Measurements from ENCODE around the gene VPS13D. TPM values are rescaled to one million over a fixed set of nuclear protein-coding genes. Genes with fewer than 3 reads are reported as not detected.

VPS13D gene
- total and polyA plus RNA-seq, 10 of the 15 experiments (the other 5 are each of a cell fraction or from before 2014, with no cell fraction given), result 1.4 to 16.9 (median 8.5) TPM

DNA sequence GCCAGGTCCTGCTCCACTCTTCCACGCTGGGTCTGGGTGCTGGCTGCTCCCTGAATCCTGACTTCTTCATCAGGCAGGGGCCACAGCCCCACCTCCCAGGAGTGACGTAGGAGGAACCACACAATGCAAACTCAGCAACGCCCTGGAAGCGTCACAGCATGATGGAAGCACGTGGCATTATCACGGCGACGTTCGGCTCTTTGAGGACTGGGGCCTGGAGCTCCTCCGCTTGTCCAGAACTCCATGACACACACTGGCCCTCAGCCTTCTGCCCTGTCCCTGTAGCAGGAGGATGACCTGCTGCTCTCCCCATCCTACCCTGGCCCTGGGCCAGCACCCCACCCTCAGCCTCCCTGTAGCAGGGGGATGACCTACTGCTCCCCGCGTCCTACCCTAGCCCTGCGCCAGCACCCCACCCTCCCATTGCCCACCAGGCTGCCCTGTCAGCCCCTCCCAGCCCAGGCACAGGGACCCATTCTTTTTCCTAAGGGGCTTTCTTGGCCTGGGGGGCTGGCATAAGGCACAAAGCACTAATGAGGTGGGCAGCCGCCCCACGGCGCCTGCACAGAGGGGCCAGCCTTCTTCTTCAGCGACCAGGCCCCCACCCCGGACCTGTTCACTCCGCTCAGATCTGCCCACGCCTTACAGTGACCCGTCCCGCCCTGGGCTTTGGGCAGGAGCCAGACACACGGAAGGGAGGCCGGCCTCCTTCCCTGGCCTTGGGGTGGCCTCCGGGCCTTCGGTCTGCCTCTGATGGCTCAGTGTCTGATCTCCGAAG lies 322.5 kb downstream of the VPS13D start:
- H3K79me2 ChIP-seq (ENCODE audit: control insufficient read depth, insufficient read depth, low read length), result no peaks in the 10 kb centered on the region
- no peak for FAIRE-seq
- no TSS peak for BruUV-seq (replicated peaks)
- DNase-seq (ENCODE audit: low read depth, low spot score), result no peak
- ATAC-seq, result no peak
- H3K4me2 ChIP-seq (ENCODE audit: control insufficient read depth, insufficient read depth), result no peak overlapping the region
- intact Hi-C loops (cut with micrococcal nuclease; ENCODE audit: unreplicated experiment), result no loop called here
- no peaks in the 10 kb centered on the region for H3K4me1 ChIP-seq (ENCODE audit: control insufficient read depth, insufficient read depth, low read length)
- H3K4me3 ChIP-seq, result no peak overlapping the region
- CTCF ChIA-PET, result no interaction called here
- RAD21 ChIA-PET (ENCODE audit: unreplicated experiment), result no interaction called here
- no peak overlapping the region for H3K9ac ChIP-seq (ENCODE audit: control insufficient read depth, insufficient read depth, low read length)
- in situ Hi-C loops (cut with MboI), result no loop called here
- H2AFZ ChIP-seq (ENCODE audit: control insufficient read depth, low read depth, low read length), result no peak overlapping the region
- H4K20me1 ChIP-seq (ENCODE audit: control insufficient read depth, insufficient read depth), result no peaks in the 10 kb centered on the region
- SMC1A ChIA-PET (ENCODE audit: uncharacterized antibody, unreplicated experiment), result no interaction called here
- WGBS (ENCODE audit: insufficient coverage, insufficient replicate concordance, low lambda C conversion rate, missing lambda C conversion rate), result 74% methylated on average over 26 of the region's 27 CpGs
- no peaks in the 10 kb centered on the region; a peak in 1 of 4 replicates for H3K27me3 ChIP-seq (replicated peaks in 1 of 2; ENCODE audit: control insufficient read depth in 2 of 2, insufficient read depth in 2 of 2, low read length in 1 of 2)
- H3K9me3 ChIP-seq (replicated peaks; ENCODE audit: control insufficient read depth, insufficient read depth, low read length), result no peaks in the 10 kb centered on the region; the same call in 2 of the 3 replicates
- H3K27ac ChIP-seq (ENCODE audit: control insufficient read depth, insufficient read depth), result no peak overlapping the region
- POLR2A ChIA-PET, result no interaction called here
- no peaks in the 10 kb centered on the region for H3K36me3 ChIP-seq (ENCODE audit: control insufficient read depth in 2 of 2, insufficient read depth in 2 of 2, low read length in 1 of 2)
- TF ChIP-seq ESRRA (IDR thresholded peaks at IDR 0.05; ENCODE audit: low read length) (no peak), TCF12 (IDR thresholded peaks at IDR 0.05; ENCODE audit: low read depth, low read length) (no peak), SMAD5 (IDR thresholded peaks at IDR 0.05; ENCODE audit: low read depth) (no peak), SUZ12 (IDR thresholded peaks at IDR 0.05; ENCODE audit: unreplicated experiment) (no peak), TARDBP (IDR thresholded peaks at IDR 0.05; ENCODE audit: borderline replicate concordance) (no peak), MYB (IDR thresholded peaks at IDR 0.05; ENCODE audit: borderline replicate concordance, low read depth, low read length) (no peak), SP1 (IDR thresholded peaks at IDR 0.05; ENCODE audit: low read depth, low read length) (no peak), NFXL1 (IDR thresholded peaks at IDR 0.05; ENCODE audit: borderline replicate concordance) (no peak), HCFC1 (IDR thresholded peaks at IDR 0.05; ENCODE audit: low read length) (no peak), TAF1 (IDR thresholded peaks at IDR 0.05; ENCODE audit: borderline replicate concordance, low read depth, low read length) (no peak), KLF5 (IDR thresholded peaks at IDR 0.05; ENCODE audit: partially characterized antibody) (no peak)
- TF ChIP-seq, protein P1, sequence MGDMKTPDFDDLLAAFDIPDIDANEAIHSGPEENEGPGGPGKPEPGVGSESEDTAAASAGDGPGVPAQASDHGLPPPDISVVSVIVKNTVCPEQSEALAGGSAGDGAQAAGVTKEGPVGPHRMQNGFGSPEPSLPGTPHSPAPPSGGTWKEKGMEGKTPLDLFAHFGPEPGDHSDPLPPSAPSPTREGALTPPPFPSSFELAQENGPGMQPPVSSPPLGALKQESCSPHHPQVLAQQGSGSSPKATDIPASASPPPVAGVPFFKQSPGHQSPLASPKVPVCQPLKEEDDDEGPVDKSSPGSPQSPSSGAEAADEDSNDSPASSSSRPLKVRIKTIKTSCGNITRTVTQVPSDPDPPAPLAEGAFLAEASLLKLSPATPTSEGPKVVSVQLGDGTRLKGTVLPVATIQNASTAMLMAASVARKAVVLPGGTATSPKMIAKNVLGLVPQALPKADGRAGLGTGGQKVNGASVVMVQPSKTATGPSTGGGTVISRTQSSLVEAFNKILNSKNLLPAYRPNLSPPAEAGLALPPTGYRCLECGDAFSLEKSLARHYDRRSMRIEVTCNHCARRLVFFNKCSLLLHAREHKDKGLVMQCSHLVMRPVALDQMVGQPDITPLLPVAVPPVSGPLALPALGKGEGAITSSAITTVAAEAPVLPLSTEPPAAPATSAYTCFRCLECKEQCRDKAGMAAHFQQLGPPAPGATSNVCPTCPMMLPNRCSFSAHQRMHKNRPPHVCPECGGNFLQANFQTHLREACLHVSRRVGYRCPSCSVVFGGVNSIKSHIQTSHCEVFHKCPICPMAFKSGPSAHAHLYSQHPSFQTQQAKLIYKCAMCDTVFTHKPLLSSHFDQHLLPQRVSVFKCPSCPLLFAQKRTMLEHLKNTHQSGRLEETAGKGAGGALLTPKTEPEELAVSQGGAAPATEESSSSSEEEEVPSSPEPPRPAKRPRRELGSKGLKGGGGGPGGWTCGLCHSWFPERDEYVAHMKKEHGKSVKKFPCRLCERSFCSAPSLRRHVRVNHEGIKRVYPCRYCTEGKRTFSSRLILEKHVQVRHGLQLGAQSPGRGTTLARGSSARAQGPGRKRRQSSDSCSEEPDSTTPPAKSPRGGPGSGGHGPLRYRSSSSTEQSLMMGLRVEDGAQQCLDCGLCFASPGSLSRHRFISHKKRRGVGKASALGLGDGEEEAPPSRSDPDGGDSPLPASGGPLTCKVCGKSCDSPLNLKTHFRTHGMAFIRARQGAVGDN (IDR thresholded peaks at IDR 0.05), result no peak
- TF ChIP-seq, protein P2, sequence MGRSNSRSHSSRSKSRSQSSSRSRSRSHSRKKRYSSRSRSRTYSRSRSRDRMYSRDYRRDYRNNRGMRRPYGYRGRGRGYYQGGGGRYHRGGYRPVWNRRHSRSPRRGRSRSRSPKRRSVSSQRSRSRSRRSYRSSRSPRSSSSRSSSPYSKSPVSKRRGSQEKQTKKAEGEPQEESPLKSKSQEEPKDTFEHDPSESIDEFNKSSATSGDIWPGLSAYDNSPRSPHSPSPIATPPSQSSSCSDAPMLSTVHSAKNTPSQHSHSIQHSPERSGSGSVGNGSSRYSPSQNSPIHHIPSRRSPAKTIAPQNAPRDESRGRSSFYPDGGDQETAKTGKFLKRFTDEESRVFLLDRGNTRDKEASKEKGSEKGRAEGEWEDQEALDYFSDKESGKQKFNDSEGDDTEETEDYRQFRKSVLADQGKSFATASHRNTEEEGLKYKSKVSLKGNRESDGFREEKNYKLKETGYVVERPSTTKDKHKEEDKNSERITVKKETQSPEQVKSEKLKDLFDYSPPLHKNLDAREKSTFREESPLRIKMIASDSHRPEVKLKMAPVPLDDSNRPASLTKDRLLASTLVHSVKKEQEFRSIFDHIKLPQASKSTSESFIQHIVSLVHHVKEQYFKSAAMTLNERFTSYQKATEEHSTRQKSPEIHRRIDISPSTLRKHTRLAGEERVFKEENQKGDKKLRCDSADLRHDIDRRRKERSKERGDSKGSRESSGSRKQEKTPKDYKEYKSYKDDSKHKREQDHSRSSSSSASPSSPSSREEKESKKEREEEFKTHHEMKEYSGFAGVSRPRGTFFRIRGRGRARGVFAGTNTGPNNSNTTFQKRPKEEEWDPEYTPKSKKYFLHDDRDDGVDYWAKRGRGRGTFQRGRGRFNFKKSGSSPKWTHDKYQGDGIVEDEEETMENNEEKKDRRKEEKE (IDR thresholded peaks at IDR 0.05), result no peak
- TF ChIP-seq, protein P3, sequence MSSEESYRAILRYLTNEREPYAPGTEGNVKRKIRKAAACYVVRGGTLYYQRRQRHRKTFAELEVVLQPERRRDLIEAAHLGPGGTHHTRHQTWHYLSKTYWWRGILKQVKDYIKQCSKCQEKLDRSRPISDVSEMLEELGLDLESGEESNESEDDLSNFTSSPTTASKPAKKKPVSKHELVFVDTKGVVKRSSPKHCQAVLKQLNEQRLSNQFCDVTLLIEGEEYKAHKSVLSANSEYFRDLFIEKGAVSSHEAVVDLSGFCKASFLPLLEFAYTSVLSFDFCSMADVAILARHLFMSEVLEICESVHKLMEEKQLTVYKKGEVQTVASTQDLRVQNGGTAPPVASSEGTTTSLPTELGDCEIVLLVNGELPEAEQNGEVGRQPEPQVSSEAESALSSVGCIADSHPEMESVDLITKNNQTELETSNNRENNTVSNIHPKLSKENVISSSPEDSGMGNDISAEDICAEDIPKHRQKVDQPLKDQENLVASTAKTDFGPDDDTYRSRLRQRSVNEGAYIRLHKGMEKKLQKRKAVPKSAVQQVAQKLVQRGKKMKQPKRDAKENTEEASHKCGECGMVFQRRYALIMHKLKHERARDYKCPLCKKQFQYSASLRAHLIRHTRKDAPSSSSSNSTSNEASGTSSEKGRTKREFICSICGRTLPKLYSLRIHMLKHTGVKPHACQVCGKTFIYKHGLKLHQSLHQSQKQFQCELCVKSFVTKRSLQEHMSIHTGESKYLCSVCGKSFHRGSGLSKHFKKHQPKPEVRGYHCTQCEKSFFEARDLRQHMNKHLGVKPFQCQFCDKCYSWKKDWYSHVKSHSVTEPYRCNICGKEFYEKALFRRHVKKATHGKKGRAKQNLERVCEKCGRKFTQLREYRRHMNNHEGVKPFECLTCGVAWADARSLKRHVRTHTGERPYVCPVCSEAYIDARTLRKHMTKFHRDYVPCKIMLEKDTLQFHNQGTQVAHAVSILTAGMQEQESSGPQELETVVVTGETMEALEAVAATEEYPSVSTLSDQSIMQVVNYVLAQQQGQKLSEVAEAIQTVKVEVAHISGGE (CRISPR knock-in tag; IDR thresholded peaks at IDR 0.05), result no peak
